Endothelial cell (in vitro differentiated cells): ENCODE data around the gene TEX28. TPM values are rescaled to one million over a fixed set of nuclear protein-coding genes. Genes with fewer than 3 reads are reported as not detected.

Experiments used
- DNase-seq: peaks from one replicate; pipeline ENCODE4 v3.0.0; 2021; ENCODE audit warnings: low spot score
- H3K27ac Mint-ChIP-seq: one replicate; pipeline ENCODE4 v1.8.0; 2021; ENCODE audit warnings: mixed read lengths, inconsistent platforms; ENCODE audit not compliant: unreplicated experiment
- H3K27me3 Mint-ChIP-seq: one replicate; pipeline ENCODE4 v1.8.0; 2021; ENCODE audit warnings: mild to moderate bottlenecking, moderate library complexity, mixed read lengths, inconsistent platforms; ENCODE audit not compliant: unreplicated experiment
- H3K36me3 Mint-ChIP-seq: one replicate; pipeline ENCODE4 v1.8.0; 2021; ENCODE audit warnings: mild to moderate bottlenecking, low read depth, mixed read lengths, inconsistent platforms; ENCODE audit not compliant: unreplicated experiment
- H3K4me1 Mint-ChIP-seq: one replicate; pipeline ENCODE4 v1.8.0; 2021; ENCODE audit warnings: mild to moderate bottlenecking, mixed read lengths, inconsistent platforms; ENCODE audit not compliant: unreplicated experiment
- H3K4me3 Mint-ChIP-seq: one replicate; pipeline ENCODE4 v1.8.0; 2021; ENCODE audit warnings: mild to moderate bottlenecking, mixed read lengths, inconsistent platforms; ENCODE audit not compliant: unreplicated experiment
- H3K9me3 Mint-ChIP-seq: one replicate; pipeline ENCODE4 v1.8.0; 2021; ENCODE audit warnings: mixed read lengths, inconsistent platforms; ENCODE audit not compliant: unreplicated experiment
- total RNA-seq: library from RNA; stranded (reverse); fragmentation: NEBNext Ultra II Directional; extraction: Animal tissue kit (Norgen Biotek cat#: 25700); gene quantifications from one replicate; pipeline ENCODE4 v1.2.1, GENCODE V29; 2021; ENCODE audit not compliant: unreplicated experiment
- TF ChIP-seq, protein P1 (sequence below): fragments of 200-600 bp; sonication (generic); IDR thresholded peaks from one replicate; pipeline ENCODE4 v1.5.0; 2021; ENCODE audit warnings: antibody characterized with exemption; ENCODE audit not compliant: unreplicated experiment

The TEX28 gene
- total RNA-seq, 1 donor from 2014 or later: not detected

DNA sequence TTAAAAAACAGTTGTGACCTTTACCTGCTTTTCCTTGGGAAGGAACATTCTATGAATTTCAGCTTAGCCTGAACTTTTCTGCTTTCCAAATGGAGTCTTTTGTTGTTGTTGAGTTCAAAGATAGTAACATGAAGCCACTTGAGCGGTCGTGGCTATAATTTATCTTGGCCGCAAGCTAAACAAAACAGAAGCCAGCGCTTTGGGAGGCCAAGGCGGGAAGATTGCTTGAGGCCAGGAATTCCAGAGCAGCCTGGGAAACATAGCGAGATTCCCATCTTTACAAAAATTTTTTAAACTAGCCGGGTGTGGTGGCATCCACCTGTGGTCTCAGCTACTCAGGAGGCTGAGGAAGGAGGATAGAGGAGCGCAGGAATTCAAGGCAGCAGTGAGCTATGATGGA, 30.6 kb upstream of the TEX28 start:
- peaks cover 6% of the 10 kb centered on the region for H3K27me3 Mint-ChIP-seq
- H3K4me3 Mint-ChIP-seq: no peak overlapping the region
- peaks cover 2% of the 10 kb centered on the region for H3K4me1 Mint-ChIP-seq
- no peaks in the 10 kb centered on the region for H3K36me3 Mint-ChIP-seq
- no peaks in the 10 kb centered on the region for H3K9me3 Mint-ChIP-seq
- TF ChIP-seq, protein P1, sequence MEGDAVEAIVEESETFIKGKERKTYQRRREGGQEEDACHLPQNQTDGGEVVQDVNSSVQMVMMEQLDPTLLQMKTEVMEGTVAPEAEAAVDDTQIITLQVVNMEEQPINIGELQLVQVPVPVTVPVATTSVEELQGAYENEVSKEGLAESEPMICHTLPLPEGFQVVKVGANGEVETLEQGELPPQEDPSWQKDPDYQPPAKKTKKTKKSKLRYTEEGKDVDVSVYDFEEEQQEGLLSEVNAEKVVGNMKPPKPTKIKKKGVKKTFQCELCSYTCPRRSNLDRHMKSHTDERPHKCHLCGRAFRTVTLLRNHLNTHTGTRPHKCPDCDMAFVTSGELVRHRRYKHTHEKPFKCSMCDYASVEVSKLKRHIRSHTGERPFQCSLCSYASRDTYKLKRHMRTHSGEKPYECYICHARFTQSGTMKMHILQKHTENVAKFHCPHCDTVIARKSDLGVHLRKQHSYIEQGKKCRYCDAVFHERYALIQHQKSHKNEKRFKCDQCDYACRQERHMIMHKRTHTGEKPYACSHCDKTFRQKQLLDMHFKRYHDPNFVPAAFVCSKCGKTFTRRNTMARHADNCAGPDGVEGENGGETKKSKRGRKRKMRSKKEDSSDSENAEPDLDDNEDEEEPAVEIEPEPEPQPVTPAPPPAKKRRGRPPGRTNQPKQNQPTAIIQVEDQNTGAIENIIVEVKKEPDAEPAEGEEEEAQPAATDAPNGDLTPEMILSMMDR: no peak
- no peak overlapping the region for H3K27ac Mint-ChIP-seq
- no peak for DNase-seq

DNA sequence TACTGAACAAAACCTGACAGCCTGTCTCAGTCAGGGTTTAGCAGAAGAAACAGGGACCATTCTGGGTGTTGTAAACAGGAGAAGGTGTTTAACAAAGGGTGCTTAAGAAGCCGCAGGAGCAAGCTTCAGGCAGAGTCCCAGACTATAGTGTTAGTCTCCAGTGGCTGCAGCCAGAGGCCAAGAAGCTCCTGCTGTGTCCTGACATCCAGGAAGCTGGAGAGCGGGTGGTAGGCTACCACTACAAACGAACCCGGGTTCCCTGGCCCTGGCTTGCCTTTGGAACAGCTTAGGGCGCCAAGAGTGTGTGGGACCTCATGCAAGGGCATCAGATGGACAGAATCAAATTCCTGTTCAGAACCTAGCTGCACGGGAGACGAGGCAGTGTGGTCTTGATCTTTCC, 28.6 kb upstream of the TEX28 start:
- H3K27me3 Mint-ChIP-seq: peaks cover 6% of the 10 kb centered on the region
- no peaks in the 10 kb centered on the region for H3K36me3 Mint-ChIP-seq
- H3K27ac Mint-ChIP-seq: no peak overlapping the region
- no peak overlapping the region for H3K4me3 Mint-ChIP-seq
- H3K9me3 Mint-ChIP-seq: no peaks in the 10 kb centered on the region
- peaks cover 12% of the 10 kb centered on the region for H3K4me1 Mint-ChIP-seq
- no peak for DNase-seq
- TF ChIP-seq, protein P1: no peak

DNA sequence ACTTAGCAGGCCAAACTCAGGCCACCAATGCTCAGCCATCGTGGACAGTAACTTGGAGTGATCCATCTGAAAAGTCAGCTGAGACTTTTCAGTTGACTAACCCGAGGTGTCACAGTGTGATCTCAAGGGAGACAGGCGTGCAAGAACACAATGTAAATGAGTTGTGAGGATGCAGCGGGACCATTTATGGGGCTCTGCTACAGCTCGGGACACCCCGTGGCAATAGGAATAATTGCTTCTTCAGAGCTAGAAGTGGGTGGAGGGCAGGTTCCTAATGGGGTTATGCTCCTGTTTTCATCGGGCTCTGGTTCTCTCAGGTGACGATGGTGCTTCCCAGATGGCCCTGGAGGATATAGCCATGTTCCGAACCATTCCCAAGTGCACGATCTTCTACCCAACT, 28.0 kb upstream of the TEX28 start:
- Mint-ChIP-seq H3K27me3 (peaks cover 6% of the 10 kb centered on the region), H3K9me3 (no peaks in the 10 kb centered on the region)
- TF ChIP-seq, protein P1: no peak

DNA sequence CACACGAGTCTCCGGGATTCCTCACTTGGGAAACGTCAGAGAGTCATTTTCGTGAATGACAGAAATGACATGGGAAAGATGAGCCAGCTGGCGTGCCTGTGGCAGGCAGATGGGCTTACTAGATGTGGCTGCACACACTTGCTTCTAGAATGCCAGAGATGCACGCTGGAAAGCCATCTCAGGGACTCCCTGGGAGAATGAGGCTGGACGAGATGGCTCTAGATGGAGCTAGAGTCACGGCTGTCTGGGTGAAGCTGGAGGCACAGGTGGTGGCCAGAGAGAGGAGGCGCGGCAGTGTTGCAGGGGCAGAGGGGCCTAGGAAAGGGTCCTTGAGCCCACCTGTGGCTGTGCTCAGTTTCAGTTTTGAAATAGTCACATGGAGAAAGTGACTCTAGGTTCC, 26.7 kb upstream of the TEX28 start:
- Mint-ChIP-seq H3K4me1 (peaks cover 12% of the 10 kb centered on the region), H3K36me3 (no peaks in the 10 kb centered on the region), H3K27ac (no peak overlapping the region), H3K9me3 (no peaks in the 10 kb centered on the region), H3K4me3 (no peak overlapping the region), H3K27me3 (peaks cover 4% of the 10 kb centered on the region)
- DNase-seq: no peak
- TF ChIP-seq, protein P1: no peak

More for the DNA sequence above, 28.0 kb upstream of the TEX28 start:
- H3K4me1 Mint-ChIP-seq: peaks cover 12% of the 10 kb centered on the region
- no peaks in the 10 kb centered on the region for H3K36me3 Mint-ChIP-seq
- DNase-seq: no peak
- H3K4me3 Mint-ChIP-seq: no peak overlapping the region
- no peak overlapping the region for H3K27ac Mint-ChIP-seq

DNA sequence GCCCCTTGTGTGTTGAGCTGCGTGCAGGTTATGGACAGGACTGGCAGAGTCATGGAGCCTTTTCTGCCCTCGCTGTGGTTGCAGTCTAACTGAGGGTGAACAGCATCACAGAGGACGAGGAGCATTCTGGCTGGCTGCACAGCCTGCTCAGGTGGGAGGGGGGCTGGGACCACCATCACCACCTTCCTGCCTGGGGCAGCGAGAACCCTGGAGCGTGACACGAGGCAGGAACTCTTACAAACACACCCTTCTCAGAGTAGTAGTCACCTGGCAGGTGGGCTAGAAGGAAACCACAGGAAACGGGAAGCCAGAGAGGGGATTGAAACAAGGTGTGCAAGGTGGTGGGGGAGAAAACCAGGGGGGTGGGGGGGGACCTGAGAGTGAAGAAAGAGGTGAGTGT, 26.2 kb upstream of the TEX28 start:
- peaks cover 4% of the 10 kb centered on the region for H3K27me3 Mint-ChIP-seq
- TF ChIP-seq, protein P1: no peak
- no peak overlapping the region for H3K27ac Mint-ChIP-seq
- H3K9me3 Mint-ChIP-seq: no peaks in the 10 kb centered on the region
- peaks cover 12% of the 10 kb centered on the region for H3K4me1 Mint-ChIP-seq
- no peaks in the 10 kb centered on the region for H3K36me3 Mint-ChIP-seq
- DNase-seq: no peak
- H3K4me3 Mint-ChIP-seq: no peak overlapping the region
